ENCODE data around the gene ZIC2. TPM values are rescaled to one million over a fixed set of nuclear protein-coding genes. Genes with fewer than 3 reads are reported as not detected.
A peak's percentile ranks its signal among the peaks of the same experiment; 100 is the strongest.

ZIC2 gene
- total and polyA plus RNA-seq, 12 donors = not detected

GRCh38 chr13:99987154-99988019 lies 5.8 kb downstream of the ZIC2 start:
- no peaks in the 10 kb centered on the region for H3K36me3 ChIP-seq
- H3K27ac ChIP-seq = no peak overlapping the region
- peaks cover 0 to 40% (median 5%) of the 10 kb centered on the region in 9 donors for H3K4me1 ChIP-seq
- 9% methylated on average over 20 of the region's 20 CpGs for WGBS, 2 donors
- H3K9me3 ChIP-seq = no peaks in the 10 kb centered on the region
- TF ChIP-seq CTCF (IDR thresholded peaks at IDR 0.05) = no peak
- H3K27me3 ChIP-seq = peaks cover 85 to 99% (median 98%) of the 10 kb centered on the region in 7 donors
- intact Hi-C loops (cut with DNase I) = no loop called here
- no peak overlapping the region for H3K4me3 ChIP-seq
- no peak for DNase-seq
- no peak for ATAC-seq

- no peak for ATAC-seq
- H3K4me1 ChIP-seq = peaks cover 0 to 29% (median 5%) of the 10 kb centered on the region in 9 donors
- intact Hi-C loops (cut with DNase I) = no loop called here
- peaks cover 78 to 99% (median 98%) of the 10 kb centered on the region in 7 donors for H3K27me3 ChIP-seq
- H3K4me3 ChIP-seq = no peak overlapping the region
- TF ChIP-seq CTCF (IDR thresholded peaks at IDR 0.05) = no peak
- no peaks in the 10 kb centered on the region for H3K36me3 ChIP-seq
- DNase-seq = no peak
- no peaks in the 10 kb centered on the region for H3K9me3 ChIP-seq
- H3K27ac ChIP-seq = no peak overlapping the region
- WGBS, 2 donors = 5 to 7% methylated on average over 41 to 43 of the region's 43 CpGs
Measured at GRCh38 chr13:99988529-99989275, 7.1 kb downstream of the ZIC2 start.

- no peaks in the 10 kb centered on the region for H3K36me3 ChIP-seq
- TF ChIP-seq CTCF (IDR thresholded peaks at IDR 0.05) = no peak
- DNase-seq (no peak), ATAC-seq (peak in 1 of 8 donors; percentile 30)
- no peak overlapping the region for H3K4me3 ChIP-seq
- peaks cover 0 to 25% (median 5%) of the 10 kb centered on the region in 9 donors for H3K4me1 ChIP-seq
- no peak overlapping the region for H3K27ac ChIP-seq
- H3K27me3 ChIP-seq = peaks cover 76 to 99% (median 98%) of the 10 kb centered on the region in 7 donors
- 6 to 9% methylated on average over 41 to 42 of the region's 42 CpGs for WGBS, 2 donors
- intact Hi-C loops (cut with DNase I) = no loop called here
- no peaks in the 10 kb centered on the region for H3K9me3 ChIP-seq
Measured at GRCh38 chr13:99989276-99990125, 7.9 kb downstream of the ZIC2 start.
